ENCODE data around the gene LIMS1.

GRCh38 chr2:108623616-108624015 lies 89.3 kb downstream of the LIMS1 start:
- TF ChIP-seq POLR2A (IDR thresholded peaks at IDR 0.05), result no peak
- no peak for TF ChIP-seq CTCF (IDR thresholded peaks at IDR 0.05)
